GM19035 (cell line): Measurements from ENCODE around the gene GTF3C1.
"Not testable (repeated sequence)": the region's sequence is repeated elsewhere in the genome, so short reads cannot be mapped to it uniquely, and the experiment has no call there.

Experiments
- ATAC-seq: cut with Tn5 transposase; IDR thresholded peaks from one replicate; pipeline ENCODE4 v1.9.1; 2021; ENCODE audit not compliant: unreplicated experiment

The GTF3C1 gene

GRCh38 chr16:27549746-27550581 is at the start of gene GTF3C1, which contains the start of gene KATNIP:
GTF3C1 (minus strand) TSS chr16:27549913; CDS start chr16:27549890, 23 bp downstream.
KATNIP (plus strand) TSS chr16:27550144; CDS start chr16:27550171, 27 bp downstream.
- ATAC-seq = peak; percentile 95

GRCh38 chr16:27598931-27599565 is 49.3 kb upstream of the GTF3C1 start:
- no peak for ATAC-seq

DNA sequence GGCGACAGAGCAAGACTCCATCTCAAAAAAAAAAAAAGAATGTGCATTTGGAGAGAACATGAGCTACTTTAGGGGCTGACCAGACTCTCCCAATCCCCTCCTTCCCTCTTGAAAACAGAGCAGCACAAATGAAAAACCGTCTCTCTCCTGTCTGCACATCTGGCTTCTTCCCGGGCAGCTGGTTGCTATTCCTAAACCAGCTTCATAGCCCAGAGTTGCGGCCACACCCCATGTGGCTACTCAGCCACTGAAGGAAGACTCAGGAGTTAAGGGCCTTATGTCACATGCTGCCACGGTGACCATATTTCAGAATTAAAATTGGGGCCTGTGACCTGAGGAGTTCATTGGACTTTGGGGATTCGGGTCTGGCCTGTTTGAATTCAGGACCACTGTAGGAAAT is 48.5 kb upstream of the GTF3C1 start:
- ATAC-seq = no peak

- no peak for ATAC-seq
Observed at GRCh38 chr16:27597361-27597760, 47.6 kb upstream of the GTF3C1 start.

DNA sequence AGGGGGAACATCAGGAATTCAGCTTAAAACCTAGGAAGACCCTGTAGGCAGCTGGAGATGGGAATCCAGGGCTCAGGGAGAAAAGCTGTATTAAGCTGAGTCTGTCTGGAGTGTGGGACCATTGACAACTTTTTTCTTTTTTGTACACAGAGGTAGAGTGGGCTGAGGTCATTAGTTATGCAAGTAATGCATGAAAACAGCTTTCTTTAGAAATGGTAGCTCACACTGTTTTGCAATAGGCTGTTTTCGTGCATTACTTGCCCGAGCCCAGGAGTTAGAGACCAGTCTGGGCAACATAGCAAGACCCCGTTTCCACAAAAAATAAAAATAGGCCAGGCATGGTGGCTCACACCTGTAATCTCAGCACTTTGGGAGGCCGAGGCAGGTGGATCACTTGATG is 46.7 kb upstream of the GTF3C1 start:
- ATAC-seq = no peak

GRCh38 chr16:27595993-27596392 is 46.3 kb upstream of the GTF3C1 start:
- ATAC-seq = no peak

GRCh38 chr16:27595475-27595874 is 45.8 kb upstream of the GTF3C1 start:
- no peak for ATAC-seq

GRCh38 chr16:27591837-27592236 is 42.1 kb upstream of the GTF3C1 start:
- no peak for ATAC-seq

DNA sequence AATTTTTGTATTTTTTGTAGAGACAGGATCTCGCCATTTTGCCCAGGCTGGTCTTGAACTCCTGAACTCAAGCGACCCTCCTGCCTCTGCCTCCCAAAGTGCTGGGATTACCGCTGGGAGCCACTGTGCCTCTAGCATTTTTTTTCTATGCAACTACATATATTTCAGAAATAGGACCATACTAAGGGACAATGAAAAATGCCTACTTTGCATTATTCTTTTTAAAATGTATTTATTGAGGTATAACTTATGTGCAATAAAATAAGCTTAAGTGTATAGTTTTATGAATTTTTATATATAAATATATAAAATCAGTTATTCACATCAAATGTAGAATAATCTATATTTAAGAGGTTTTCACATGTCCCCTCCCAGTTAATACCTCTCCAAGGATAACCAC is 38.3 kb upstream of the GTF3C1 start:
- ATAC-seq = no peak

DNA sequence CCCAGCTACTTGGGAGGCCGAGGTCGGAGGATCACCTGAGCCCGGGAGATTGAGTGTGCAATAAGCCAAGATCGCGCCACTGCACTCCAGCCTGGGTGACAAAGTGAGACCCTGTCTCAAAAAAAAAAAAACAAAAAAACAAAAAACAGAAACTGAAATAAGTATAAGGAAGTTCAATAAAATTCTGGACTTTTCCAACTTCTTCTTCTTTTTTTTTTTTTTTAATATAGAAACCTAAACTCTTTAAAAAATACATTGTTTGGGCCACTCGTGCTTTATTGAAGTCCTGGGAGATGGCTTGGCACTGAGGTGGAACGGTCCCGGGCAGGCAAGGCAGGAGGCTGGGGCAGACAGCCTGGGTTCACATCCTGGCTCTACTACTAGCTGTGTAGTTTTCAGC is 37.0 kb upstream of the GTF3C1 start:
- ATAC-seq = no peak

DNA sequence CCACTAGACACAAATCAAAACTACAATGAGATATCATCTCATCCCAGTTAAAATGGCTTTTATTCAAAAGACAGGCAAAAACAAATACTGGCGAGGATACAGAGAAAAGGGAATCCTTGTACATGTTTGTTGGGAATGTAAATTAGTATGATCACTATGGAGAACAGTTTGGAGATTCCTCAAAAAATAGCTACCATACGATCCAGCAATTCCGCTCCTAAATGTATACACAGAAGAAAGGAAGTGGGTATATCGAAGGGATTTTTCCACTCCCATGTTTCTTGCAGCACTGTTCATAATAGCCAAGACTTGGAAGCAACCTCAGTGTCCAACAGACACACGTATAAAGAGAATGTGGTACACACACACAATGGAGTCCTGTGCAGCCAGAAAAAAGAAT is 35.5 kb upstream of the GTF3C1 start:
- ATAC-seq = no peak

DNA sequence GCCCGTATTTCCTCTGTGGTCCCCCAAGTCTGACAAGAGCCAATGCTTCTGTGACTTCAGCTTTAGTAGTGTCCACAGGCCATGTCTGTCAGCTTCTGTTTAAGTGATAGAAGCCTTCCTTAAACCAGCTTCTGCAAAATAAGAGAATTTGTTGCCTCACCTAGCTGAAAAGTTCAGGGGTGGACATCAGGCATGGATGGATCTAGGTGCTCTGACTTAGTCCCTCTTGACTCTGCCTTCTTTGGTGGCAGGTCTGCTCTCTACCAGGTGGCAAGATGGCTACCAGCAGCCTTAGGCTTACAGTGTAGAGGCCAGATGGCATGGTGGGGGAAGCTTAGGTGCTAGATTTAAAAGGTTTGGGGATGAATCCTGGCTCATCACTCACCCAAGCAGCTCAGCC is 33.9 kb upstream of the GTF3C1 start:
- no peak for ATAC-seq

GRCh38 chr16:27582883-27583282 is 33.2 kb upstream of the GTF3C1 start:
- ATAC-seq = no peak

- ATAC-seq = no peak
Observed at GRCh38 chr16:27579087-27579980, 29.6 kb upstream of the GTF3C1 start.

DNA sequence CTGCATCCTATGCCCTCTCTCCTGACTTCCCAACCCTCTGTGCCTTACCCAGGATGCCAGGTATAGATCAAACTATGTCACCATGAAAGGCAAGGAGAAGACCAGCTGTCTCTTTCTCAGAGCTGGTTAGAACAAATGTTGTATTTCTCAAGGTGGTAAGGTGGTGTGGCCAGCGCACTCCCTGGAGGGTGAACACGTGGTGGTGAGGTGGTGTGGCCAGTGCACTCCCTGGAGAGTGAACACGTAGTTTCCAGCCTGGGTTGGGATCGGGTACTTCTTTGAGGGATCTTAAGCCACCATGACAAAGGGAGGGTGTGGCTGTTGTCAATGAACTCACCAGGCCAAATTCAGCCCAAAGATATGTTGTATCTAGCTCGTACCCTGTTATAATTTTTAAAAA is 27.0 kb upstream of the GTF3C1 start:
- ATAC-seq = no peak

GRCh38 chr16:27572711-27573110 is 23.0 kb upstream of the GTF3C1 start:
- no peak for ATAC-seq

DNA sequence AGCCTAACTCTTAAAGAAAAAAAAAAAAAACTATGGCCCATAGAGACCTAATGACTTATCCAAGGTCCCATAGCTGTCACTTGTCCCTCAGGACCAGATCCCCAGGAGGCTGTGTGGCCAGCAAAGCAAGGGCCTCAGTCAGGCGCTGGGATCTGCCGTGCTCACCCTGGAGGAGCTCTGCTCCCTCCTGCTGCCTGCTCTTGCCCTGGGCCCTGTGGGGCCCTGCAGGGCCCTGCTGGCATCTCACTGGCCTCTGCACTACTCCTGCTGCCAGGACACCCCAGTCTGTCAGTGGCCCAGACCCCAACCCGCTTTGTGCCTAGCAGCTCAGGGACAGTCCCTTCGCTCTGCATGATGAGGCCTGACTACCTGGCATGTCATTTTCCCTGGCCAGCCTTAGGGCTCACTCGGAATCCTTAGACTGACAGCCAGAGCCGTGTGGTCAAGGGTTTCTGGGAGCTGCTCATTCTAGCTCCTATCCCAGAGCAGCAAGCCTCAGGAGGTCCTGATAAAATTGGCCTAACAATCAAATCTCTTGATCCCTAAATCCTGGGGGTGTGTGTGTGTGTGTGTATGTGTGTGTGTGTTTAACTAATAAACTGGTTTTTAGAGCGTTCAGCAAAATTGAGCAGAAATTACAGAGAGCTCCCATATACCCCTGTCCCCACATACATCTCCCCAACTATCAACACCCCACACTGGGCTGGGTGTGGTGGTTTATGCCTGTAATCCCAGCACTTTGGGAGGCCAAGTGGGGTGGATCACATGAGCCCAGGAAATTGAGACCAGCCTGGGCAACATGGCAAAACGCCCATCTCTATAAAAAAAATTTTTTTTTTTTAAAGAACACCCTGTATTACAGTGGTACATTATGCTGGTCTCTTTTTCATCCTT is 22.0 kb upstream of the GTF3C1 start:
- ATAC-seq = no peak

GRCh38 chr16:27570986-27571385 is 21.3 kb upstream of the GTF3C1 start:
- not testable (repeated sequence) for ATAC-seq

DNA sequence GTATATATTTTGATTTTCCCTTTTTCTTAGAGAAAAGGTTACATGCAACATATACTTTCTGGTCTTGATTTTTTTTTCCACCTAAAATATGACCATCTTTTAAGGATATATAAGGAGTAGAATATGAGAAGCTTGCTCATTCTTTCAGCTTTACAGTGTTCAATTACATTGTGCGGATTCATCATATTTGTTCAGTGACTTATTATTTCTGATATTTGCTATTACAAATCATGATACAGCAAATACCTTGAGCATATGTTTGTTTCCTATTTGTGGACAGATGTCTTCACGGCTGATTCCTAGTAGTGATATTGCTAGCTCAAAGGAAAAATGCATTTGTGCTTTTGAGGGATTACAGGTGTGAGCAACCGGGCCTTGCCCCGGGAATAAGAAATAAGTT is 18.4 kb upstream of the GTF3C1 start:
- no peak for ATAC-seq

GRCh38 chr16:27566417-27566816 is 16.7 kb upstream of the GTF3C1 start:
- no peak for ATAC-seq
